ENCODE data around the gene KRTAP4-8. TPM values are rescaled to one million over a fixed set of nuclear protein-coding genes. Genes with fewer than 3 reads are reported as not detected.
"Not testable (repeated sequence)": the region's sequence is repeated elsewhere in the genome, so short reads cannot be mapped to it uniquely, and the experiment has no call there.

Gene KRTAP4-8
- polyA plus RNA-seq, 1 donor (not counting 4 experiments of a cell fraction or from before 2014, with no cell fraction given), result not detected

DNA sequence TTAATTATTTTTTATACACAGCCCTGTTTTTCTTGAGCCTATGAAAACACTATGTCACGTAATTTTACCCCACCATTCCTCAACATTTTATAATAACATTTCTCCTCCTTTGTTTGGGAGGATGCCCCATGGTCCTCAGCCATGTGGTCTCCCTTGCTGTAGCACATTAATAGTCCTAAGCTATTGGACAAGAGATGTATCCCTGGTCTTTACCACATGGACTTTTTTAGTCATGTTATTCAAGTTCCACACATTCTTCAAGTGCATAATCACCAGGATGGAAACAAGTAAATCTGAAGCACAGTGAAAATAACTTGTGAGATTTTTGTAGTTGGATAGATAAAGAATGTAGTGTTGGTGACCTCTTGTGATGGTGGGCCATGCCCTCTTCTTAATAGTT lies 36.0 kb downstream of the KRTAP4-8 start:
- Histone ChIP-seq H3K4me3 (ENCODE audit: control insufficient read depth in 2 of 3, extremely low read depth in 1 of 3, insufficient read depth in 2 of 3, low read depth in 1 of 3, low read length in 3 of 3) (no peak overlapping the region), H3K9ac (ENCODE audit: control insufficient read depth, extremely low read depth, insufficient read depth, low read length) (no peak overlapping the region), H4K20me1 (ENCODE audit: control insufficient read depth, extremely low read depth, insufficient read depth, low read length) (no peaks in the 10 kb centered on the region), H3K9me1 (ENCODE audit: control insufficient read depth, extremely low read depth, insufficient read depth, low read length) (no peaks in the 10 kb centered on the region), H3K27ac (ENCODE audit: control insufficient read depth, insufficient read depth, low read length) (peak overlapping the region; percentile 3), H2AFZ (ENCODE audit: control insufficient read depth, low read length) (no peak overlapping the region), H3K27me3 (ENCODE audit: control insufficient read depth, extremely low read depth, insufficient read depth, low read length) (no peaks in the 10 kb centered on the region), H3K4me1 (ENCODE audit: control insufficient read depth, extremely low read depth, insufficient read depth, low read length) (peaks cover 44% of the 10 kb centered on the region), H3K36me3 (ENCODE audit: control insufficient read depth in 2 of 2, extremely low read depth in 1 of 2, insufficient read depth in 2 of 2, low read length in 2 of 2) (no peaks in the 10 kb centered on the region), H3K79me2 (ENCODE audit: control insufficient read depth, insufficient read depth, low read length) (no peaks in the 10 kb centered on the region), H3K9me3 (ENCODE audit: control insufficient read depth, low read depth, low read length) (no peaks in the 10 kb centered on the region), H3K4me2 (ENCODE audit: control insufficient read depth, extremely low read depth, insufficient read depth, low read depth, low read length) (no peak overlapping the region)
- TF ChIP-seq, protein P1, sequence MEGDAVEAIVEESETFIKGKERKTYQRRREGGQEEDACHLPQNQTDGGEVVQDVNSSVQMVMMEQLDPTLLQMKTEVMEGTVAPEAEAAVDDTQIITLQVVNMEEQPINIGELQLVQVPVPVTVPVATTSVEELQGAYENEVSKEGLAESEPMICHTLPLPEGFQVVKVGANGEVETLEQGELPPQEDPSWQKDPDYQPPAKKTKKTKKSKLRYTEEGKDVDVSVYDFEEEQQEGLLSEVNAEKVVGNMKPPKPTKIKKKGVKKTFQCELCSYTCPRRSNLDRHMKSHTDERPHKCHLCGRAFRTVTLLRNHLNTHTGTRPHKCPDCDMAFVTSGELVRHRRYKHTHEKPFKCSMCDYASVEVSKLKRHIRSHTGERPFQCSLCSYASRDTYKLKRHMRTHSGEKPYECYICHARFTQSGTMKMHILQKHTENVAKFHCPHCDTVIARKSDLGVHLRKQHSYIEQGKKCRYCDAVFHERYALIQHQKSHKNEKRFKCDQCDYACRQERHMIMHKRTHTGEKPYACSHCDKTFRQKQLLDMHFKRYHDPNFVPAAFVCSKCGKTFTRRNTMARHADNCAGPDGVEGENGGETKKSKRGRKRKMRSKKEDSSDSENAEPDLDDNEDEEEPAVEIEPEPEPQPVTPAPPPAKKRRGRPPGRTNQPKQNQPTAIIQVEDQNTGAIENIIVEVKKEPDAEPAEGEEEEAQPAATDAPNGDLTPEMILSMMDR (optimal IDR thresholded peaks at IDR 0.05 in 1 of 3, IDR thresholded peaks at IDR 0.05 in 1 of 3, conservative IDR thresholded peaks at IDR 0.05 in 1 of 3; ENCODE audit: extremely low read depth in 1 of 3, insufficient read depth in 2 of 3, low read length in 3 of 3), result no peak
- TF ChIP-seq EZH2 (IDR thresholded peaks at IDR 0.05; ENCODE audit: low read length), result no peak
- DNase-seq (ENCODE audit: low read depth, low spot score) (no peak), FAIRE-seq (peak; percentile 57)
- dilution Hi-C loops (cut with MboI; ENCODE audit: extremely low pct_ligation_motif_present, low sequenced_read_pairs), result no loop called here

DNA sequence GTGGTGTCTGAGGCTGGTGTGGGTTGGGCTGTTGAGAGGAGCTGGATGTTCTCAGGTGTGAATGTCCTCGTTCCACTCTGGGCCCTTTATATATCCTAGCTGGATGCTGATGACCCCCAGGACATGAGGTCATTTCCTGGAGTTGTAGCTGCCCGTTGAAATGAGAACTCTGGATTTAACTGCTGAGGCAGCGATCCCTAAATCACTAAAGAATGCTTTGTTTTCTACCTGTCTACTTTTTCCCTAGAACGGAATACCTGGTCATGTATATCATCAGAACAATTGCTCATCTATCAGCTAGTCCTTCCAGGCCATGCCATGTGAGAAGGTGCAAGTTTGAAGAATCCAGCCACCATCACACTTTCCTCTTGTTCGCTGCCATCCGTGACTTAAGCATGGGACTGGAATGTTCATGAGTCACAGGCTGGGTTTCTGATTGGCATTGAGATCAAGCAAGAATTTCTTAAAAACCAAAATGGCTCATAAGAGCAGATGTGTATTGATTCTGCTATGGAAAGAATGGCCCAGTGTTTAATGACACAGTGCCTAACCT lies 37.8 kb downstream of the KRTAP4-8 start, which contains the start of gene KRTAP2-3:
KRTAP2-3 (minus strand) TSS at position 63 of the 553 bp plus-strand sequence. CDS start 64 bp downstream, outside the sequence.
- Histone ChIP-seq H3K27ac (ENCODE audit: control insufficient read depth, insufficient read depth, low read length) (peak within 1 kb of the TSS; percentile 51), H3K27me3 (ENCODE audit: control insufficient read depth, extremely low read depth, insufficient read depth, low read length) (no peaks in the 10 kb centered on the region), H4K20me1 (ENCODE audit: control insufficient read depth, extremely low read depth, insufficient read depth, low read length) (no peaks in the 10 kb centered on the region), H3K36me3 (ENCODE audit: control insufficient read depth in 2 of 2, extremely low read depth in 1 of 2, insufficient read depth in 2 of 2, low read length in 2 of 2) (no peaks in the 10 kb centered on the region), H3K4me3 (ENCODE audit: control insufficient read depth in 2 of 3, extremely low read depth in 1 of 3, insufficient read depth in 2 of 3, low read depth in 1 of 3, low read length in 3 of 3) (no peak within 1 kb of the TSS), H3K9ac (ENCODE audit: control insufficient read depth, extremely low read depth, insufficient read depth, low read length) (no peak within 1 kb of the TSS), H3K79me2 (ENCODE audit: control insufficient read depth, insufficient read depth, low read length) (no peaks in the 10 kb centered on the region), H3K9me3 (ENCODE audit: control insufficient read depth, low read depth, low read length) (no peaks in the 10 kb centered on the region), H3K4me2 (ENCODE audit: control insufficient read depth, extremely low read depth, insufficient read depth, low read depth, low read length) (peak within 1 kb of the TSS; percentile 29), H3K4me1 (ENCODE audit: control insufficient read depth, extremely low read depth, insufficient read depth, low read length) (peaks cover 32% of the 10 kb centered on the region), H2AFZ (ENCODE audit: control insufficient read depth, low read length) (no peak within 1 kb of the TSS), H3K9me1 (ENCODE audit: control insufficient read depth, extremely low read depth, insufficient read depth, low read length) (no peaks in the 10 kb centered on the region)
- TF ChIP-seq, protein P1 (optimal IDR thresholded peaks at IDR 0.05 in 1 of 3, IDR thresholded peaks at IDR 0.05 in 1 of 3, conservative IDR thresholded peaks at IDR 0.05 in 1 of 3; ENCODE audit: extremely low read depth in 1 of 3, insufficient read depth in 2 of 3, low read length in 3 of 3), result no peak
- no peak for TF ChIP-seq EZH2 (IDR thresholded peaks at IDR 0.05; ENCODE audit: low read length)
- dilution Hi-C loops (cut with MboI; ENCODE audit: extremely low pct_ligation_motif_present, low sequenced_read_pairs), result no loop called here
- DNase-seq (ENCODE audit: low read depth, low spot score), result peak; percentile 94
- peak; percentile 98 for FAIRE-seq

GRCh38 chr17:41059276-41060051 lies 38.5 kb downstream of the KRTAP4-8 start:
- Histone ChIP-seq H3K4me1 (ENCODE audit: control insufficient read depth, extremely low read depth, insufficient read depth, low read length) (peaks cover 32% of the 10 kb centered on the region), H3K27ac (ENCODE audit: control insufficient read depth, insufficient read depth, low read length) (peak overlapping the region; percentile 51)
- peak; percentile 43 for FAIRE-seq
- H3K9ac ChIP-seq (ENCODE audit: control insufficient read depth, extremely low read depth, insufficient read depth, low read length); H3K9me1 ChIP-seq (ENCODE audit: control insufficient read depth, extremely low read depth, insufficient read depth, low read length); H3K36me3 ChIP-seq (ENCODE audit: control insufficient read depth in 2 of 2, extremely low read depth in 1 of 2, insufficient read depth in 2 of 2, low read length in 2 of 2); H3K4me3 ChIP-seq (ENCODE audit: control insufficient read depth in 2 of 3, extremely low read depth in 1 of 3, insufficient read depth in 2 of 3, low read depth in 1 of 3, low read length in 3 of 3); H4K20me1 ChIP-seq (ENCODE audit: control insufficient read depth, extremely low read depth, insufficient read depth, low read length); dilution Hi-C loops (cut with MboI; ENCODE audit: extremely low pct_ligation_motif_present, low sequenced_read_pairs); H3K27me3 ChIP-seq (ENCODE audit: control insufficient read depth, extremely low read depth, insufficient read depth, low read length); H3K9me3 ChIP-seq (ENCODE audit: control insufficient read depth, low read depth, low read length); DNase-seq (ENCODE audit: low read depth, low spot score); H3K4me2 ChIP-seq (ENCODE audit: control insufficient read depth, extremely low read depth, insufficient read depth, low read depth, low read length); H2AFZ ChIP-seq (ENCODE audit: control insufficient read depth, low read length); H3K79me2 ChIP-seq (ENCODE audit: control insufficient read depth, insufficient read depth, low read length): not testable (repeated sequence)

All from keratinocyte (primary cell).